Measurements from ENCODE around the gene DENND1B. TPM values are rescaled to one million over a fixed set of nuclear protein-coding genes. Genes with fewer than 3 reads are reported as not detected.
A peak's percentile ranks its signal among the peaks of the same experiment; 100 is the strongest.

Gene DENND1B
- total and polyA plus RNA-seq, 2 of the 8 experiments (the other 6 are each of a cell fraction or from before 2014, with no cell fraction given) = 0.74 to 3.3 TPM

DNA sequence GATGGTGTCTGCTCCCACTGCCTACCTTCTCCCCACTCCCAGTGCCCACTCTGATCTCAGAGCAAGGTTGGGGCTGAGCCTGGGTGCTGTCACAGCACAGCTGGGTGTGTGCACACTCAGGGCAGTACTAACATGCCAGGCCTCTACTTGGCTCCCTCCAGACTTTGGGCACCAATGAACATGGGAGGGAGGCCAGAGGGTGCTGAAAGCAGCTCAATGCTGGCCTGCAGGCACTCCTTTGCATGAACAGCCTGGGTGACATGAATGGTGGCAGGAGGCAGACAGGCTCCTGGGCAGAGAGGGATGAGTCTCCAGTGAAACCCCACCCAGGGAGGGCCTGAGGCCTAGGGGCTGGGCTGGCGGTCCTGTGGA lies 25.8 kb upstream of the DENND1B start:
- no peak overlapping the region for H3K4me2 ChIP-seq (ENCODE audit: insufficient read depth in 1 of 2, low read depth in 2 of 2, low read length in 2 of 2)
- H3K9me3 ChIP-seq (ENCODE audit: insufficient read depth in 2 of 2, low read depth in 1 of 2, low read length in 1 of 2) = peaks cover 0 to 12% of the 10 kb centered on the region in 2 experiments; a peak in 3 of 4 replicates
- TF ChIP-seq BRCA1 (IDR thresholded peaks at IDR 0.05; ENCODE audit: low read depth, low read length) (no peak), POLR2AphosphoS5 (IDR thresholded peaks at IDR 0.05; ENCODE audit: low read depth, low read length) (no peak), YY1 (IDR thresholded peaks at IDR 0.05; ENCODE audit: low read depth, low read length) (no peak), ASH2L (IDR thresholded peaks at IDR 0.05; ENCODE audit: low read length) (no peak), HDAC6 (IDR thresholded peaks at IDR 0.05; ENCODE audit: low read depth, low read length) (no peak)
- H3K9ac ChIP-seq (replicated peaks in 1 of 4; ENCODE audit: extremely low read depth in 1 of 4, low read depth in 3 of 4, low read length in 3 of 4) = no peak overlapping the region
- H3K23ac ChIP-seq (ENCODE audit: insufficient read length) = no peak overlapping the region
- no peaks in the 10 kb centered on the region for H3K36me3 ChIP-seq (ENCODE audit: control insufficient read depth in 2 of 4, insufficient read depth in 4 of 4, low read length in 3 of 4)
- no peak overlapping the region for H4K5ac ChIP-seq (ENCODE audit: insufficient read length, low read depth, low read length)
- no peaks in the 10 kb centered on the region for H3K79me1 ChIP-seq (ENCODE audit: low read depth, low read length)
- peak overlapping the region; percentile 12; the same call in 1 of the 2 replicates for H2BK5ac ChIP-seq (ENCODE audit: low read depth, low read length)
- CTCF ChIA-PET (ENCODE audit: partially characterized antibody) = interaction anchor here (0.7 to 1.6 kb wide), 5 partner anchors 26 to 285 kb away, joined by 3 to 5 read pairs (median 4); partner anchors contain the start of gene DENND1B
- H3K4me3 ChIP-seq (ENCODE audit: extremely low read depth in 1 of 4, insufficient read depth in 2 of 4, low read depth in 3 of 4, low read length in 4 of 4) = no peak overlapping the region
- H4K91ac ChIP-seq (replicated peaks; ENCODE audit: insufficient read length, low read length) = peak overlapping the region; percentile 65
- H3K27ac ChIP-seq (ENCODE audit: low read depth, low read length) = no peak overlapping the region
- POLR2A ChIA-PET (ENCODE audit: partially characterized antibody) = interaction anchor here (1.7 kb wide), 1 partner anchor 13 kb away, joined by 5 read pairs; no protein-coding TSS in a partner anchor
- H3K4me1 ChIP-seq (replicated peaks in 1 of 4; ENCODE audit: control insufficient read depth in 3 of 4, insufficient read depth in 4 of 4, low read length in 3 of 4) = peaks cover 0 to 4% (median 0%) of the 10 kb centered on the region in 4 experiments; a peak in 2 of 7 replicates
- no peak overlapping the region for H3K18ac ChIP-seq (ENCODE audit: extremely low read depth, low read length)
- FAIRE-seq = no peak
- H2BK12ac ChIP-seq (ENCODE audit: low read depth, low read length) = peak overlapping the region; percentile 45; the same call in 1 of the 2 replicates
- no peak for DNase-seq (ENCODE audit: low read depth in 1 of 2, low spot score in 2 of 2)
- WGBS, 2 experiments (ENCODE audit: extremely low coverage in 1 of 2, insufficient coverage in 1 of 2, insufficient read length in 1 of 2, insufficient replicate concordance in 2 of 2, low coverage in 1 of 2, low lambda C conversion rate in 2 of 2, missing lambda C conversion rate in 1 of 2) = 75% methylated on average over 1 of the region's 1 CpG; no CpG with 5 or more reads in 1 of the 2 experiments
- H2BK20ac ChIP-seq (ENCODE audit: low read length) = no peak overlapping the region
- no peaks in the 10 kb centered on the region; the same call in 1 of the 2 replicates for H3K23me2 ChIP-seq (ENCODE audit: low read depth, low read length)
- H3K27me3 ChIP-seq (replicated peaks in 1 of 4; ENCODE audit: control insufficient read depth in 3 of 4, extremely low read depth in 1 of 4, insufficient read depth in 3 of 4, low read length in 3 of 4) = no peaks in the 10 kb centered on the region
- no peak overlapping the region; the same call in 1 of the 2 replicates for H2BK15ac ChIP-seq (ENCODE audit: low read length)
- no peak overlapping the region for H2AK5ac ChIP-seq (ENCODE audit: low read depth, low read length)
- H4K8ac ChIP-seq (ENCODE audit: extremely low read depth, insufficient read depth, low read length) = no peak overlapping the region
- H2AFZ ChIP-seq (ENCODE audit: low read length) = no peak overlapping the region
- H4K20me1 ChIP-seq (replicated peaks in 1 of 2; ENCODE audit: control insufficient read depth in 1 of 2, insufficient read depth in 2 of 2, low read length in 2 of 2) = no peaks in the 10 kb centered on the region
- no peak overlapping the region for H3K4ac ChIP-seq (replicated peaks; ENCODE audit: insufficient read length, low read depth, low read length)
- no peaks in the 10 kb centered on the region for H3K79me2 ChIP-seq (ENCODE audit: control insufficient read depth in 1 of 2, insufficient read depth in 2 of 2, low read length in 2 of 2)
- H3K56ac ChIP-seq (replicated peaks; ENCODE audit: insufficient read length, low read depth, low read length) = no peak overlapping the region
- no peak overlapping the region for H3K14ac ChIP-seq (ENCODE audit: insufficient read length)
- no peak overlapping the region for H2BK120ac ChIP-seq (replicated peaks; ENCODE audit: low read depth, low read length)

All from H1 (cell line).